SU-DHL-6 (cell line): ENCODE measurements around the gene ANKRD39.

Source experiments
- H2AFZ ChIP-seq: fragments of 200-600 bp; sonication (generic); 2 replicates; pipeline ENCODE4 v1.6.1; 2014; ENCODE audit warnings: low read depth, mild to moderate bottlenecking, moderate library complexity, mixed read lengths, antibody characterized with exemption, low read length; ENCODE audit not compliant: severe bottlenecking
- H3F3A ChIP-seq: fragments of 200-600 bp; shearing (Covaris generic); 2 replicates; pipeline ENCODE4 v1.6.0; 2016; ENCODE audit warnings: antibody characterized with exemption, mild to moderate bottlenecking; ENCODE audit not compliant: insufficient read depth
- H3K27ac ChIP-seq: fragments of 200-600 bp; sonication (generic); 2 replicates; pipeline ENCODE4 v1.5.1; 2016; ENCODE audit warnings: low read depth, mild to moderate bottlenecking, low read length, moderate library complexity, mixed read lengths
- H3K27me3 ChIP-seq: fragments of 200-600 bp; sonication (generic), shearing (Covaris generic); 2 replicates; pipeline ENCODE4 v1.6.0; 2014; ENCODE audit warnings: mild to moderate bottlenecking, low read length
- H3K36me3 ChIP-seq: fragments of 200-600 bp; sonication (generic); 2 replicates; pipeline ENCODE4 v1.6.1; 2014; ENCODE audit warnings: mild to moderate bottlenecking, low read length, mixed read lengths
- H3K4me2 ChIP-seq: fragments of 300-600, 200-600 bp; shearing (Covaris generic), sonication (generic); 2 replicates; pipeline ENCODE4 v1.6.0; 2014; ENCODE audit warnings: low read length, low read depth, mild to moderate bottlenecking; ENCODE audit not compliant: poor library complexity, severe bottlenecking
- H3K4me3 ChIP-seq: fragments of 200-600 bp; sonication (generic); 2 replicates; pipeline ENCODE4 v1.5.1; 2014; ENCODE audit warnings: antibody characterized with exemption, low read length, mild to moderate bottlenecking, mixed read lengths; ENCODE audit not compliant: insufficient read depth, poor library complexity, severe bottlenecking
- H3K79me2 ChIP-seq: fragments of 200-600 bp; sonication (generic); 2 replicates; pipeline ENCODE4 v1.6.1; 2014; ENCODE audit warnings: mild to moderate bottlenecking, low read length, moderate library complexity; ENCODE audit not compliant: insufficient read depth
- H3K9ac ChIP-seq: fragments of 200-600 bp; sonication (generic); 2 replicates; pipeline ENCODE4 v1.7.0; 2014; ENCODE audit warnings: mild to moderate bottlenecking, low read length
- H3K9me2 ChIP-seq: fragments of 200-600 bp; sonication (generic); replicated peaks from 2 replicates; pipeline ENCODE4 v1.6.1; 2014; ENCODE audit warnings: low read length; ENCODE audit not compliant: insufficient read depth
- H3K9me3 ChIP-seq: fragments of 200-600 bp; sonication (generic); 2 replicates; pipeline ENCODE4 v1.6.1; 2014; ENCODE audit warnings: low read length, mixed read lengths; ENCODE audit not compliant: insufficient read depth
- H4K20me1 ChIP-seq: fragments of 200-600 bp; sonication (generic); 2 replicates; pipeline ENCODE4 v1.6.1; 2014; ENCODE audit warnings: low read depth, mild to moderate bottlenecking, antibody characterized with exemption, low read length, moderate library complexity, mixed read lengths
- EZH2phosphoT487 ChIP-seq: fragments of 200-600 bp; sonication (generic), shearing (Covaris generic); conservative IDR thresholded peaks from 2 replicates; pipeline ENCODE4 v1.6.1; 2018; ENCODE audit warnings: mild to moderate bottlenecking, antibody characterized with exemption, low read length, moderate library complexity, mixed read lengths
- TF ChIP-seq, protein P1 (sequence below): fragments of 200-600 bp; sonication (generic); IDR thresholded peaks from one replicate; pipeline ENCODE4 v1.5.1; 2017; ENCODE audit warnings: antibody characterized with exemption, mild to moderate bottlenecking, low read length, moderate library complexity; ENCODE audit not compliant: insufficient read depth, poor library complexity, severe bottlenecking

Gene ANKRD39

DNA sequence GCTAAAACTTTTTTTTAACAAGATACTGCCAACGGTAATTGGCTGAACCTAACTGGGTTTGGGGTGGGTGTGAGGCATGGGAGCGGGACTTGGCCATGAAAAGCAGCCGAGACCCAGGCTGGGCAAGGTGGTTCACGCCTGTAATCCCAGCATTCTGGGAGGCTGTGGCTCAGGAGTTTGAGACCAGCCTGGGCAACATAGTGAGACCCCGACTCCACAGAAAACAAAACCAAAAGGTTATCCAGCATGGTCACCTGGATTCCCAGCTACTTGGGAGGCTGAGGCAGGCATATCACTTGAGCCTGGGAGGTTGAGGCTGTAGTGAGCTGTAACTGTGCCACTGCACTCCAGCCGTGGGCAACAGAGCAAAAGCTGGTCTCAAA, 23.1 kb upstream of the ANKRD39 start:
- no peaks in the 10 kb centered on the region for H4K20me1 ChIP-seq
- H3K36me3 ChIP-seq, result no peaks in the 10 kb centered on the region
- no peak overlapping the region for H2AFZ ChIP-seq
- H3F3A ChIP-seq, result no peaks in the 10 kb centered on the region
- no peak overlapping the region for H3K4me3 ChIP-seq
- H3K27ac ChIP-seq, result no peak overlapping the region
- H3K9me3 ChIP-seq, result no peaks in the 10 kb centered on the region
- H3K4me2 ChIP-seq, result no peak overlapping the region
- H3K27me3 ChIP-seq, result no peaks in the 10 kb centered on the region
- no peak overlapping the region for H3K9ac ChIP-seq
- H3K79me2 ChIP-seq, result no peaks in the 10 kb centered on the region
- no peaks in the 10 kb centered on the region for H3K9me2 ChIP-seq
- no peak for TF ChIP-seq EZH2phosphoT487
- TF ChIP-seq, protein P1, sequence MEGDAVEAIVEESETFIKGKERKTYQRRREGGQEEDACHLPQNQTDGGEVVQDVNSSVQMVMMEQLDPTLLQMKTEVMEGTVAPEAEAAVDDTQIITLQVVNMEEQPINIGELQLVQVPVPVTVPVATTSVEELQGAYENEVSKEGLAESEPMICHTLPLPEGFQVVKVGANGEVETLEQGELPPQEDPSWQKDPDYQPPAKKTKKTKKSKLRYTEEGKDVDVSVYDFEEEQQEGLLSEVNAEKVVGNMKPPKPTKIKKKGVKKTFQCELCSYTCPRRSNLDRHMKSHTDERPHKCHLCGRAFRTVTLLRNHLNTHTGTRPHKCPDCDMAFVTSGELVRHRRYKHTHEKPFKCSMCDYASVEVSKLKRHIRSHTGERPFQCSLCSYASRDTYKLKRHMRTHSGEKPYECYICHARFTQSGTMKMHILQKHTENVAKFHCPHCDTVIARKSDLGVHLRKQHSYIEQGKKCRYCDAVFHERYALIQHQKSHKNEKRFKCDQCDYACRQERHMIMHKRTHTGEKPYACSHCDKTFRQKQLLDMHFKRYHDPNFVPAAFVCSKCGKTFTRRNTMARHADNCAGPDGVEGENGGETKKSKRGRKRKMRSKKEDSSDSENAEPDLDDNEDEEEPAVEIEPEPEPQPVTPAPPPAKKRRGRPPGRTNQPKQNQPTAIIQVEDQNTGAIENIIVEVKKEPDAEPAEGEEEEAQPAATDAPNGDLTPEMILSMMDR, result no peak

GRCh38 chr2:96879545-96880040, 21.8 kb upstream of the ANKRD39 start:
- Histone ChIP-seq H3K27ac (no peak overlapping the region), H3K4me2 (no peak overlapping the region), H3K79me2 (no peaks in the 10 kb centered on the region), H3K9me2 (no peaks in the 10 kb centered on the region), H3F3A (no peaks in the 10 kb centered on the region), H3K9ac (no peak overlapping the region), H3K4me3 (no peak overlapping the region), H3K36me3 (no peaks in the 10 kb centered on the region), H4K20me1 (no peaks in the 10 kb centered on the region), H2AFZ (no peak overlapping the region), H3K9me3 (no peaks in the 10 kb centered on the region), H3K27me3 (no peaks in the 10 kb centered on the region)
- TF ChIP-seq, protein P1, result no peak
- TF ChIP-seq EZH2phosphoT487, result no peak

DNA sequence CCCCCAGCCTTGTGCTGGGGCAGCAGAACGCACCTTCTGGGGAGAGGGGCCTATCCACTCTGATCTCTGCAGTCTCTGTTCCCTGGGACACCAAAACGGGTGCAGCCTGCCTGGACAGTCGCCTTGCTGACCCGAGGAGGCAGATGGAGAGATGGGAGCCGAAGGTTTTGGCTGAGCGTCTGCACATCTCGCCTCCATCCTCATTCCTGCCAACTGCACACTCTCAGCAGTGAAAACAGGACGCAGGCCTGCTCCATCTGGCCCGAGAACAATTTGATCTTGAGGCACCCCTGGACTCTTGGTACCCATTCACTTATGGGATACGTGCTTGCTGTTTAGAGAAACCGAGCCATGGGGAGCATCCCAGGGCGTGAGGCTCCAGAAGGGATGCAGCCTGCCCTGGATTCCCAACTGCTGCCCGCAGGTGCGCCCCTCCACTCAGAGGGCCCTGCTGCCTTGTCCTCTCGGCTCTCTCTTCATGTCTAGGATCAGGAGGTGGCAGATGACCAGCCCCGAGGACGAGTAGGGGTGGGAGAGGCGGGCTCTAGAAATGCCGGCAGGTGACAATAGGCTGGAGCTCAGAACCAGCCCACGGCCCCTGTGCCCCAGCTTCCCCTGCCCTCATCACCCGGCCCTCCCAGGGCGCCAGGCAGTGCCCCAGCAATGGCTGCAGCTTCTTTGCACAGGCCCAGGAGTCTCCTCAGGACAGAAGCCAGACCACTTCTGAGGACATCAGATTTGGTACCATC, 21.2 kb upstream of the ANKRD39 start:
- H3K9ac ChIP-seq, result no peak overlapping the region
- H3F3A ChIP-seq, result no peaks in the 10 kb centered on the region
- H3K9me3 ChIP-seq, result no peaks in the 10 kb centered on the region
- no peak overlapping the region for H3K4me2 ChIP-seq
- H3K79me2 ChIP-seq, result no peaks in the 10 kb centered on the region
- no peak overlapping the region for H3K4me3 ChIP-seq
- no peaks in the 10 kb centered on the region for H4K20me1 ChIP-seq
- TF ChIP-seq EZH2phosphoT487, result no peak
- TF ChIP-seq, protein P1, result no peak
- H3K36me3 ChIP-seq, result no peaks in the 10 kb centered on the region
- no peak overlapping the region for H3K27ac ChIP-seq
- H3K9me2 ChIP-seq, result no peaks in the 10 kb centered on the region
- H2AFZ ChIP-seq, result no peak overlapping the region
- H3K27me3 ChIP-seq, result no peaks in the 10 kb centered on the region
